WTC11 (cell line): ENCODE measurements around the gene IGFL2. TPM values are rescaled to one million over a fixed set of nuclear protein-coding genes. Genes with fewer than 3 reads are reported as not detected.

ENCODE experiments used
- ATAC-seq: fragments of 200-7000 bp; cut with Tn5 transposase; 2 replicates; pipeline ENCODE4 v1.10.0; 2021; ENCODE audit warnings: mild to moderate bottlenecking, moderate library complexity
- CTCF ChIA-PET: fragments of 300-600 bp; sonication (Branson Sonifier 250); formaldehyde crosslinking; loops from one replicate; lab custom pipeline; 2021; ENCODE audit warnings: antibody characterized with exemption; lab: Charles Lee
- POLR2A ChIA-PET: fragments of 350-600 bp; sonication (Branson Sonifier 250); formaldehyde crosslinking; loops from one replicate; lab custom pipeline; 2021; ENCODE audit warnings: antibody characterized with exemption; lab: Charles Lee
- DNase-seq: peaks from one replicate; pipeline ENCODE4 v3.0.0; 2021; ENCODE audit warnings: low spot score
- H3K27ac Mint-ChIP-seq: 2 replicates; pipeline ENCODE4 v1.8.0; 2021; ENCODE audit warnings: mixed read lengths
- H3K27me3 Mint-ChIP-seq: 2 replicates; pipeline ENCODE4 v1.8.0; 2021; ENCODE audit warnings: low read depth, mild to moderate bottlenecking, moderate library complexity, mixed read lengths
- H3K36me3 Mint-ChIP-seq: 2 replicates; pipeline ENCODE4 v1.8.0; 2021; ENCODE audit warnings: mixed read lengths
- H3K4me1 Mint-ChIP-seq: 2 replicates; pipeline ENCODE4 v1.8.0; 2022; ENCODE audit warnings: mixed read lengths
- H3K4me3 Mint-ChIP-seq: 2 replicates; pipeline ENCODE4 v1.8.0; 2021; ENCODE audit warnings: mild to moderate bottlenecking, moderate library complexity, mixed read lengths
- H3K9me3 Mint-ChIP-seq: 2 replicates; pipeline ENCODE4 v1.8.0; 2021; ENCODE audit warnings: mixed read lengths
- ATF3 ChIP-seq: sonication (generic); formaldehyde crosslinking; conservative IDR thresholded peaks from 2 replicates; pipeline ENCODE4 v1.8.1; 2022; ENCODE audit warnings: mild to moderate bottlenecking, missing genetic modification reagents
- CTCF ChIP-seq: fragments of 200-600 bp; IDR thresholded peaks from 2 replicates; pipeline ENCODE4 v1.8.0; 2022; ENCODE audit warnings: antibody characterized with exemption
- E2F1 ChIP-seq: sonication (generic); formaldehyde crosslinking; IDR thresholded peaks from 2 replicates; pipeline ENCODE4 v1.8.0; 2022; ENCODE audit warnings: mild to moderate bottlenecking, missing genetic modification reagents
- E2F4 ChIP-seq: sonication (generic); formaldehyde crosslinking; IDR thresholded peaks from 2 replicates; pipeline ENCODE4 v1.8.1; 2022; ENCODE audit warnings: low read depth, mild to moderate bottlenecking, moderate library complexity, missing genetic modification reagents, borderline replicate concordance
- EMX1 ChIP-seq: fragments of 250-450 bp; sonication (Bioruptor Pico); IDR thresholded peaks from 2 replicates; pipeline ENCODE4 v1.8.0; 2021; ENCODE audit warnings: mild to moderate bottlenecking
- ESRRA ChIP-seq: sonication (generic); formaldehyde crosslinking; IDR thresholded peaks from 2 replicates; pipeline ENCODE4 v1.8.1; 2022; ENCODE audit warnings: mild to moderate bottlenecking, missing genetic modification reagents, borderline replicate concordance
- FOXK1 ChIP-seq: sonication (generic); formaldehyde crosslinking; IDR thresholded peaks from 2 replicates; pipeline ENCODE4 v1.8.0; 2022; ENCODE audit warnings: mild to moderate bottlenecking, moderate library complexity, missing genetic modification reagents
- FOXP1 ChIP-seq: sonication (generic); formaldehyde crosslinking; IDR thresholded peaks from 2 replicates; pipeline ENCODE4 v1.8.0; 2022; ENCODE audit warnings: missing genetic modification reagents, mild to moderate bottlenecking, moderate library complexity, borderline replicate concordance
- NFYB ChIP-seq: sonication (generic); formaldehyde crosslinking; conservative IDR thresholded peaks from 2 replicates; pipeline ENCODE4 v1.8.0; 2022; ENCODE audit warnings: low read depth, missing genetic modification reagents
- STAT6 ChIP-seq: sonication (generic); formaldehyde crosslinking; conservative IDR thresholded peaks from 2 replicates; pipeline ENCODE4 v1.8.1; 2023; ENCODE audit warnings: mild to moderate bottlenecking, low read depth, missing genetic modification reagents, moderate library complexity
- USF1 ChIP-seq: sonication (generic); formaldehyde crosslinking; IDR thresholded peaks from 2 replicates; pipeline ENCODE4 v1.8.0; 2022; ENCODE audit warnings: mild to moderate bottlenecking, missing genetic modification reagents
- ZNF121 ChIP-seq: sonication (generic); formaldehyde crosslinking; IDR thresholded peaks from 2 replicates; pipeline ENCODE4 v1.8.0; 2023; ENCODE audit warnings: missing genetic modification reagents
- ZNF425 ChIP-seq: fragments of 250-450 bp; sonication (Bioruptor Pico); conservative IDR thresholded peaks from 2 replicates; pipeline ENCODE4 v1.9.0; 2021; ENCODE audit warnings: mild to moderate bottlenecking
- ZNF671 ChIP-seq: fragments of 250-450 bp; sonication (Bioruptor Pico); IDR thresholded peaks from 2 replicates; pipeline ENCODE4 v1.8.0; 2021; ENCODE audit warnings: mild to moderate bottlenecking
- total RNA-seq: library from RNA; stranded (reverse); gene quantifications from 3 replicates; pipeline ENCODE4 v1.2.3, GENCODE V29; 2021

The IGFL2 gene
- total RNA-seq, 1 experiment from 2014 or later, result not detected

- no peak for DNase-seq
- H3K9me3 Mint-ChIP-seq, result no peaks in the 10 kb centered on the region
- peaks cover 23% of the 10 kb centered on the region for H3K27me3 Mint-ChIP-seq
- TF ChIP-seq FOXK1 (CRISPR knock-in tag) (no peak), CTCF (no peak), ZNF121 (CRISPR knock-in tag) (peak; percentile 69)
- CTCF ChIA-PET, result no interaction called here
- no peak for ATAC-seq
- POLR2A ChIA-PET, result no interaction called here
- H3K27ac Mint-ChIP-seq, result no peak overlapping the region
- no peak overlapping the region for H3K4me3 Mint-ChIP-seq
- 0 out of 2 replicates have a peak, but pooled peaks cover 4% of the 10 kb centered on the region for H3K4me1 Mint-ChIP-seq
- H3K36me3 Mint-ChIP-seq, result no peaks in the 10 kb centered on the region
These were observed 2.6 kb downstream of the IGFL2 start for GRCh38 chr19:46150606-46151005.

GRCh38 chr19:46155237-46155636 is 7.2 kb downstream of the IGFL2 start:
- H3K36me3 Mint-ChIP-seq, result no peaks in the 10 kb centered on the region
- POLR2A ChIA-PET, result no interaction called here
- CTCF ChIA-PET, result interaction anchor here (1.0 to 1.4 kb wide), 3 partner anchors 78 to 126 kb away, joined by 5 to 7 read pairs (median 5); no protein-coding TSS in a partner anchor
- TF ChIP-seq EMX1, result no peak
- TF ChIP-seq, all 79 proteins: peak for 0
- Mint-ChIP-seq H3K4me3 (no peak overlapping the region), H3K9me3 (peaks cover 8% of the 10 kb centered on the region), H3K27me3 (peaks cover 14% of the 10 kb centered on the region), H3K4me1 (no peaks in the 10 kb centered on the region), H3K27ac (no peak overlapping the region)
- DNase-seq (no peak), ATAC-seq (no peak)

GRCh38 chr19:46159418-46160232 is 11.6 kb downstream of the IGFL2 start:
- ChIA-PET POLR2A (no interaction called here), CTCF (interaction anchor here (1.1 kb wide), 1 partner anchor 81 kb away, joined by 3 read pairs; no protein-coding TSS in a partner anchor)
- TF ChIP-seq NFYB, result no peak
- no peak for TF ChIP-seq CTCF
- TF ChIP-seq E2F1 (CRISPR knock-in tag), result no peak
- no peak for TF ChIP-seq ATF3 (CRISPR knock-in tag)
- TF ChIP-seq ESRRA (CRISPR knock-in tag), result no peak
- no peak for TF ChIP-seq STAT6 (CRISPR knock-in tag)
- TF ChIP-seq ZNF671 (CRISPR knock-in tag), result no peak
- no peak for TF ChIP-seq FOXP1 (CRISPR knock-in tag)
- TF ChIP-seq E2F4 (CRISPR knock-in tag), result no peak
- TF ChIP-seq USF1 (CRISPR knock-in tag), result no peak
- no peak for TF ChIP-seq ZNF425 (CRISPR knock-in tag)
- Mint-ChIP-seq H3K4me3 (no peak overlapping the region), H3K36me3 (peaks cover 13% of the 10 kb centered on the region; the same call in 1 of the 2 replicates), H3K27me3 (peaks cover 36% of the 10 kb centered on the region), H3K9me3 (peaks cover 37% of the 10 kb centered on the region), H3K27ac (no peak overlapping the region), H3K4me1 (no peaks in the 10 kb centered on the region)
- no peak for DNase-seq
- no peak for ATAC-seq
